Stimulated activated CD4-positive, alpha-beta T cell treated with anti-CD3 and anti-CD28 coated beads, Interleukin-15, amount 100 ng/mL, for 48 hours (primary cell): Measurements from ENCODE around the gene D2HGDH.
"Not testable (repeated sequence)": the region's sequence is repeated elsewhere in the genome, so short reads cannot be mapped to it uniquely, and the experiment has no call there.

Experiments used
- DNase-seq, 2 donors: peaks; one replicate each; pipeline ENCODE4 v3.0.0-alpha.2; 2020; ENCODE audit warnings: low read depth in 2 of 2

The D2HGDH gene

GRCh38 chr2:241791385-241791784, 57.0 kb downstream of the D2HGDH start:
- not testable (repeated sequence) for DNase-seq

- DNase-seq, result no peak
Observed at GRCh38 chr2:241793385-241793784, 59.0 kb downstream of the D2HGDH start.

- no peak for DNase-seq
Observed at GRCh38 chr2:241794250-241794823, 59.9 kb downstream of the D2HGDH start.

- DNase-seq, result no peak
Observed at GRCh38 chr2:241795021-241795999, 60.9 kb downstream of the D2HGDH start.

GRCh38 chr2:241796209-241796608, 61.8 kb downstream of the D2HGDH start:
- DNase-seq, result no peak

- no peak for DNase-seq
Observed at GRCh38 chr2:241796610-241797138, 62.2 kb downstream of the D2HGDH start.

GRCh38 chr2:241797441-241798080, 63.1 kb downstream of the D2HGDH start:
- no peak for DNase-seq

- DNase-seq, result no peak
Observed at GRCh38 chr2:241798081-241798630, 63.7 kb downstream of the D2HGDH start.

- DNase-seq, result no peak
Observed at GRCh38 chr2:241798631-241799521, 64.4 kb downstream of the D2HGDH start.

- no peak for DNase-seq
Observed at GRCh38 chr2:241799522-241800197, 65.2 kb downstream of the D2HGDH start.

GRCh38 chr2:241800198-241800903, 65.9 kb downstream of the D2HGDH start:
- not testable (repeated sequence) for DNase-seq

GRCh38 chr2:241801611-241802420, 67.4 kb downstream of the D2HGDH start:
- DNase-seq, result no peak

- no peak for DNase-seq
Observed at GRCh38 chr2:241802421-241803318, 68.2 kb downstream of the D2HGDH start.

- DNase-seq, result no peak
Observed at GRCh38 chr2:241803387-241804325, 69.2 kb downstream of the D2HGDH start.

GRCh38 chr2:241804326-241805229, 70.1 kb downstream of the D2HGDH start:
- no peak for DNase-seq

GRCh38 chr2:241806217-241806616, 71.8 kb downstream of the D2HGDH start:
- DNase-seq, result not testable (repeated sequence)
